Measurements from ENCODE around the gene ETS2.

ETS2 gene

DNA sequence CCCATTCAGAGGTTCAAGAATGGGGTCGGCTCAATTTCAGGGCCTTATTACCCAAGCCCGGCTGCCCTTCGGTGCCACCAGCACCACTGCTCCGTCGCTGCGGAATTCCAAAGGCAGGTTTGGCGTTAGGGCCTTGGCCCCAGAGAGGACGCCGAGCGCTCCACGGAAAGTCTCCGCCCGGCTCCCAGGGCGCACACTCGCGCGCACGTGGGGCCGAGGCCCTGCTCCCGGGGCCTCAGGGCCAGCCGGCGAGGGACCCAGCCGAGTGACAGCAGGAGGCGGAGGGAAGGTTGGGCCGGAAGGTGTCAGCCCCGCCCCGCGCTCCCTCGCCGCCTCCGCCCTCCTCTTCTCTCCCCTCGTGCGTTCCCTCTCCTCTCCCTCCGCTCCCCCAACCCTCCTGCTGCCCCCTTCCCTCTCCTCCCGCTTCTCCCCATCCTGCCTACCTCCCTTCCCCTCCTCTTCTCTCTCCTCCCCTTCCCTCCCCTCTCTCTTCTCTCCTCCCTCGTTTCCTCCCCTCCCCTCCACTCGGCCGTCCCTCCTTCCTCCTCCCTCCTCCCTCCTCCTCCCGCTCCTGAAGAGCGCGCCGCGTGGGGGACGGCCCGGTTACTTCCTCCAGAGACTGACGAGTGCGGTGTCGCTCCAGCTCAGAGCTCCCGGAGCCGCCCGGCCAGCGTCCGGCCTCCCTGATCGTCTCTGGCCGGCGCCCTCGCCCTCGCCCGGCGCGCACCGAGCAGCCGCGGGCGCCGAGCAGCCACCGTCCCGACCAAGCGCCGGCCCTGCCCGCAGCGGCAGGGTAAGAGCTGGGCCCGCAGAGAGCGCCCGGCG is at the start of gene ETS2:
TSS of gene ETS2 (plus strand) at position 602 of the 825 bp plus-strand sequence. CDS start 4,106 bp downstream, outside the sequence.
- peak within 1 kb of the TSS; percentile 96 for H3K27ac ChIP-seq
- peaks cover 44 to 48% of the 10 kb centered on the region in 2 experiments for H3K4me1 ChIP-seq (ENCODE audit: control insufficient read depth in 1 of 2, insufficient read depth in 1 of 2, low read depth in 1 of 2, low read length in 1 of 2)
- TF ChIP-seq, protein P1, sequence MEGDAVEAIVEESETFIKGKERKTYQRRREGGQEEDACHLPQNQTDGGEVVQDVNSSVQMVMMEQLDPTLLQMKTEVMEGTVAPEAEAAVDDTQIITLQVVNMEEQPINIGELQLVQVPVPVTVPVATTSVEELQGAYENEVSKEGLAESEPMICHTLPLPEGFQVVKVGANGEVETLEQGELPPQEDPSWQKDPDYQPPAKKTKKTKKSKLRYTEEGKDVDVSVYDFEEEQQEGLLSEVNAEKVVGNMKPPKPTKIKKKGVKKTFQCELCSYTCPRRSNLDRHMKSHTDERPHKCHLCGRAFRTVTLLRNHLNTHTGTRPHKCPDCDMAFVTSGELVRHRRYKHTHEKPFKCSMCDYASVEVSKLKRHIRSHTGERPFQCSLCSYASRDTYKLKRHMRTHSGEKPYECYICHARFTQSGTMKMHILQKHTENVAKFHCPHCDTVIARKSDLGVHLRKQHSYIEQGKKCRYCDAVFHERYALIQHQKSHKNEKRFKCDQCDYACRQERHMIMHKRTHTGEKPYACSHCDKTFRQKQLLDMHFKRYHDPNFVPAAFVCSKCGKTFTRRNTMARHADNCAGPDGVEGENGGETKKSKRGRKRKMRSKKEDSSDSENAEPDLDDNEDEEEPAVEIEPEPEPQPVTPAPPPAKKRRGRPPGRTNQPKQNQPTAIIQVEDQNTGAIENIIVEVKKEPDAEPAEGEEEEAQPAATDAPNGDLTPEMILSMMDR (IDR thresholded peaks at IDR 0.05) = peak; percentile 41

DNA sequence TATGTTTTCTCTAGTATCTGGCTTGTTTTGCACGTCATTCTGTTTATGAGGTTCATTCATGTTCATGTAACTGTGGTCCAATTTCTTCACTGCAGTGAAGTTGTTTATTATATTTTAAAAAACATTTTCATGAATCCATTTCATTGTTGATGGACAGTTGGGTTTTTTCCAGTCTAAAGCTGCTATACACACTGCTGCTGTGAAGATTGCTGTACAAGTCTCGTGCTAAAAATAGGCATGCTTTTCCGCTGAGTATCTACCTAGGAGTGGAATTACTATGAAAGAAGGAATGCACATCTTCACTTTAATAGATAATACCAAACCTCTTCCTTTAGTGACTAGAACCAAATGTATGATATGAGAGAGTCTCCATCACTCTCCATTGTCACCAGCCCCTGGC is 49.0 kb upstream of the ETS2 start:
- no peaks in the 10 kb centered on the region for H3K36me3 ChIP-seq
- H3K9me3 ChIP-seq = no peaks in the 10 kb centered on the region
- TF ChIP-seq, protein P1 (IDR thresholded peaks at IDR 0.05) = no peak
- H3K27me3 ChIP-seq = no peaks in the 10 kb centered on the region
- no peak overlapping the region for H3K27ac ChIP-seq
- H3K4me3 ChIP-seq (ENCODE audit: low read depth in 1 of 2, low read length in 1 of 2) = no peak overlapping the region
- H3K4me1 ChIP-seq (ENCODE audit: control insufficient read depth in 1 of 2, insufficient read depth in 1 of 2, low read depth in 1 of 2, low read length in 1 of 2) = peaks cover 62 to 64% of the 10 kb centered on the region in 2 experiments

More for the DNA sequence above, at the start of gene ETS2:
- peak within 1 kb of the TSS; percentile 89 to 97 for H3K4me3 ChIP-seq (ENCODE audit: low read depth in 1 of 2, low read length in 1 of 2)
- peaks cover 11% of the 10 kb centered on the region for H3K27me3 ChIP-seq
- H3K36me3 ChIP-seq = peaks cover 5% of the 10 kb centered on the region
- H3K9me3 ChIP-seq = no peaks in the 10 kb centered on the region

DNA sequence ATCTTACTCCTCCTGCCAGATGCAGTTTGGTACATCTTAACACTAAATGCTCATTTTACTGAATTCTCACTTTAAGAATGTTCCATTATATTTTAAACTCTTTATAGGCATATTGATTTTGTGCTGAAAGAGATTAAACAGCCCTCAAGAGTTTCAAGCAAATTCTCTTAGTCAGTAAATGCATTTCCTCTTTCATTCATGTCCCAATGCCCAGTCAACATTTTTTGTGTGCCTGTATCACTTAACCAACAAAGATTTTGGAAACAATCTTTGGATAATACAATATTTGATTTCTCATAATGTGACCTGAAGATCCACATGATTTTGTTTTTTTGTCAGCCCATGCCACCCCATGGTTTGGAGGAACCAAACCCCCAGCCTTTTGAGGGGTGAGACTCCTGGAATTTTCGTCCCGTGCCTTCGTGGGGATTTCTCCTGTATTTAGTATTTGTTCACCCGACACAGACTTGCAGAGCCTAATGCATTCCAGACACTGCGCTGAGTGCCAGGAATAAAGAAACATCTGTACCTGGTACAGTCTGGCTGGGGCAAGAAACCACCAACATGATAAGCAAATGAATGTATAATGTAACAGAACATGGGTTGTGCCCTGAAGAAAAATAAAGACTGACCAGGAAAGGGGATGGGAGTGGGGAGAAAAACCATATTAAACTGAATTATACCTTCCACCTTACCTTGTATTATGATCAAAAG is 47.1 kb upstream of the ETS2 start:
- Histone ChIP-seq H3K27me3 (no peaks in the 10 kb centered on the region), H3K27ac (no peak overlapping the region), H3K4me1 (ENCODE audit: control insufficient read depth in 1 of 2, insufficient read depth in 1 of 2, low read depth in 1 of 2, low read length in 1 of 2) (peaks cover 44 to 45% of the 10 kb centered on the region in 2 experiments), H3K36me3 (no peaks in the 10 kb centered on the region), H3K4me3 (ENCODE audit: low read depth in 1 of 2, low read length in 1 of 2) (no peak overlapping the region), H3K9me3 (no peaks in the 10 kb centered on the region)
- TF ChIP-seq, protein P1 (IDR thresholded peaks at IDR 0.05) = no peak

DNA sequence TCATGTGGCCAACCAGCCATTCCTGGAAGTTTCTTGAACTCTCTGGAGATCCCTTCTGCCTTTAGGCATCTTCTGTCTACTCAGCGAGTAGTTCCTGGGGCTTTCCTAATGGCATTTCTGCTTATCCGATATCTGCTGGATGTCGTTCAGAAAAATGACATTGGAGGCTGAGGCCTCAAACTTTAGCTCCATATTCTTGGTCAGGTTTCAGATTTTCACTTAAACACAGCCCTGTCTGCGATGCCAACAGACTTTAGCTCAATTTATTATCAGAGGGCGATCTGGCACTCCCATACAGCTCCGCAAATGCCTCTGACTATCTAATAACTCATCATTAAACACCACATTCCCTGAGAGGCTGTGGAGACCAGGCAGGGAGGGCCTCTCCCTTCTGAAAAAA is 46.3 kb upstream of the ETS2 start:
- Histone ChIP-seq H3K27me3 (no peaks in the 10 kb centered on the region), H3K4me3 (ENCODE audit: low read depth in 1 of 2, low read length in 1 of 2) (no peak overlapping the region), H3K36me3 (no peaks in the 10 kb centered on the region), H3K9me3 (no peaks in the 10 kb centered on the region), H3K4me1 (ENCODE audit: control insufficient read depth in 1 of 2, insufficient read depth in 1 of 2, low read depth in 1 of 2, low read length in 1 of 2) (peaks cover 39 to 40% of the 10 kb centered on the region in 2 experiments), H3K27ac (no peak overlapping the region)
- TF ChIP-seq, protein P1 (IDR thresholded peaks at IDR 0.05) = no peak

DNA sequence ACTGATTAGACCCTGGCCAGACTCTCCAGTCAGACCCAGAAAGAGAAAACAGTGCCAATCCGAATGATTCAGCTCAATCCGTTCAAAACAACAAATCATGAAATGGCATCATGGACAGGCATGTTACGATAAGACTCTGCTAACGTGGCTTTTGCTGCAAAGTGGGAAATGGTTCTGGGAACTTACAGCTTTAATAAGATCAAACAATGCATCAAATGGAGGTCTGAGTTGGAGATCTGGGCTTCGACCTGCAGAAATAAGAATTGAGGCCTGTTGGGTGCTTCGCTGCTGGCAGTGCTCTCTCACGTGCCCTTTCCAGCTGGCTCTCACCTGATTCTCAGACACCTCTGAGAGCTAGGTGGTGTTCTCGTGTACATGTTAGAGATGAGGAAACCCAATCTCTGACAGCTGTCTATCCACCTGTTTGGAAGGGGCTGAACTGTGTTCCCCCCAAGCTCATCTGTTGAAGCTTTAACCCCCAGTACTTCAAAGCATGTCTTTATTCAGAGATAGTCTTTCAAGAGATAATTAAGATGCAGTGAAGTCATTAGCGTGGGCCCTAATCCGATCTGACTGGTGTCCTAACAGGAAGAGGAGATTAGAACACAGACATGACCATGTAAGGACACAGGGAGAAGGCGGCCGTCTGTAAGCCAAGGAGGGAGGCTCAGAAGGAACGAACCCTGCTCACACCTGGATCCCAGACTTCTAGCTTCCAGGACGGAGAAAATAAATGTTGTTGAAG is 45.5 kb upstream of the ETS2 start:
- no peaks in the 10 kb centered on the region for H3K27me3 ChIP-seq
- peaks cover 31 to 32% of the 10 kb centered on the region in 2 experiments for H3K4me1 ChIP-seq (ENCODE audit: control insufficient read depth in 1 of 2, insufficient read depth in 1 of 2, low read depth in 1 of 2, low read length in 1 of 2)

More for the DNA sequence above, 45.5 kb upstream of the ETS2 start:
- H3K4me3 ChIP-seq (ENCODE audit: low read depth in 1 of 2, low read length in 1 of 2) = no peak overlapping the region
- no peaks in the 10 kb centered on the region for H3K36me3 ChIP-seq
- peak overlapping the region; percentile 49 for H3K27ac ChIP-seq
- TF ChIP-seq, protein P1 (IDR thresholded peaks at IDR 0.05) = no peak
- no peaks in the 10 kb centered on the region for H3K9me3 ChIP-seq
